Type B pancreatic cell (in vitro differentiated cells): Measurements from ENCODE around the gene SWI5. TPM values are rescaled to one million over a fixed set of nuclear protein-coding genes. Genes with fewer than 3 reads are reported as not detected.
A peak's percentile ranks its signal among the peaks of the same experiment; 100 is the strongest.

Experiments used
- DNase-seq: peaks from one replicate; pipeline ENCODE4 v3.0.0; 2021; ENCODE audit warnings: mixed read lengths; ENCODE audit not compliant: unreplicated experiment; ENCODE audit errors: extremely low spot score
- H3K27ac Mint-ChIP-seq: 2 replicates; pipeline ENCODE4 v1.8.0; 2021; ENCODE audit warnings: mild to moderate bottlenecking, mixed read lengths
- H3K27me3 Mint-ChIP-seq: 2 replicates; pipeline ENCODE4 v1.8.0; 2021; ENCODE audit warnings: mixed read lengths
- H3K36me3 Mint-ChIP-seq: 2 replicates; pipeline ENCODE4 v1.8.0; 2021; ENCODE audit warnings: mixed read lengths
- H3K4me1 Mint-ChIP-seq: one replicate; pipeline ENCODE4 v1.8.0; 2021; ENCODE audit warnings: mixed read lengths; ENCODE audit not compliant: unreplicated experiment
- H3K4me3 Mint-ChIP-seq: 2 replicates; pipeline ENCODE4 v1.8.0; 2021; ENCODE audit warnings: mild to moderate bottlenecking, mixed read lengths
- H3K9me3 Mint-ChIP-seq: 2 replicates; pipeline ENCODE4 v1.8.0; 2021; ENCODE audit warnings: mixed read lengths
- CTCF ChIP-seq: fragments of 200-600 bp; sonication (generic); conservative IDR thresholded peaks from 2 replicates; pipeline ENCODE4 v1.5.0; 2021; ENCODE audit warnings: antibody characterized with exemption, mild to moderate bottlenecking
- total RNA-seq: library from RNA; stranded (reverse); gene quantifications from 2 replicates; pipeline ENCODE4 v1.2.1, GENCODE V29; 2021; ENCODE audit warnings: low replicate concordance

The SWI5 gene
- total RNA-seq, 1 donor from 2014 or later = 23.0 TPM

- Mint-ChIP-seq H3K27ac (peak overlapping the region; percentile 98), H3K36me3 (peaks cover 8% of the 10 kb centered on the region), H3K4me3 (peak overlapping the region; percentile 97), H3K27me3 (peaks cover 2% of the 10 kb centered on the region), H3K4me1 (peaks cover 4% of the 10 kb centered on the region), H3K9me3 (no peaks in the 10 kb centered on the region)
- TF ChIP-seq CTCF = no peak
- no peak for DNase-seq
Observed at GRCh38 chr9:128321879-128322403, 45.9 kb downstream of the SWI5 start.

- H3K4me1 Mint-ChIP-seq = peaks cover 4% of the 10 kb centered on the region
- no peak for TF ChIP-seq CTCF
Observed at GRCh38 chr9:128322404-128323211, 46.5 kb downstream of the SWI5 start, which contains the start of the genes COQ4 and TRUB2. Gene COQ4 (plus strand): TSS chr9:128322839. CDS start chr9:128322859, 20 bp downstream. Gene TRUB2 (minus strand): TSS chr9:128322447. CDS start chr9:128322408, 39 bp downstream.

GRCh38 chr9:128323212-128323730 lies 47.2 kb downstream of the SWI5 start:
- Mint-ChIP-seq H3K9me3 (no peaks in the 10 kb centered on the region), H3K27me3 (peaks cover 2% of the 10 kb centered on the region)
- no peak for DNase-seq

More at GRCh38 chr9:128322404-128323211, 46.5 kb downstream of the SWI5 start, which contains the start of the genes COQ4 and TRUB2:
- peak within 1 kb of the TSS; percentile 98 for H3K27ac Mint-ChIP-seq
- DNase-seq = peak; percentile 92
- H3K4me3 Mint-ChIP-seq = peak within 1 kb of the TSS; percentile 97
- H3K27me3 Mint-ChIP-seq = peaks cover 2% of the 10 kb centered on the region
- peaks cover 4% of the 10 kb centered on the region for H3K36me3 Mint-ChIP-seq
- no peaks in the 10 kb centered on the region for H3K9me3 Mint-ChIP-seq

GRCh38 chr9:128323791-128324190 lies 47.7 kb downstream of the SWI5 start:
- TF ChIP-seq CTCF = no peak
- Mint-ChIP-seq H3K4me1 (peaks cover 4% of the 10 kb centered on the region), H3K4me3 (peak overlapping the region; percentile 97), H3K27me3 (peaks cover 2% of the 10 kb centered on the region), H3K27ac (peak overlapping the region; percentile 98), H3K36me3 (peaks cover 7% of the 10 kb centered on the region), H3K9me3 (no peaks in the 10 kb centered on the region)
- DNase-seq = no peak

More at GRCh38 chr9:128323212-128323730, 47.2 kb downstream of the SWI5 start:
- Mint-ChIP-seq H3K36me3 (peaks cover 7% of the 10 kb centered on the region), H3K27ac (peak overlapping the region; percentile 98), H3K4me3 (peak overlapping the region; percentile 97), H3K4me1 (peaks cover 4% of the 10 kb centered on the region)
- TF ChIP-seq CTCF = no peak

GRCh38 chr9:128324401-128324800 lies 48.3 kb downstream of the SWI5 start:
- H3K27me3 Mint-ChIP-seq = peaks cover 2% of the 10 kb centered on the region
- peak overlapping the region; percentile 97 for H3K4me3 Mint-ChIP-seq
- no peak for TF ChIP-seq CTCF
- peaks cover 4% of the 10 kb centered on the region for H3K4me1 Mint-ChIP-seq
- H3K36me3 Mint-ChIP-seq = peaks cover 7% of the 10 kb centered on the region
- H3K9me3 Mint-ChIP-seq = no peaks in the 10 kb centered on the region
- no peak overlapping the region for H3K27ac Mint-ChIP-seq
- DNase-seq = no peak
